HG03342 (cell line): Measurements from ENCODE around the gene NECAP2.
"Not testable (repeated sequence)": the region's sequence is repeated elsewhere in the genome, so short reads cannot be mapped to it uniquely, and the experiment has no call there.

Experiments
- ATAC-seq: cut with Tn5 transposase; IDR thresholded peaks from one replicate; pipeline ENCODE4 v1.9.1; 2021; ENCODE audit warnings: mild to moderate bottlenecking, moderate library complexity; ENCODE audit not compliant: unreplicated experiment

NECAP2 gene

GRCh38 chr1:16456151-16456550 lies 15.6 kb downstream of the NECAP2 start:
- not testable (repeated sequence) for ATAC-seq

GRCh38 chr1:16458831-16459230 lies 18.3 kb downstream of the NECAP2 start:
- no peak for ATAC-seq

GRCh38 chr1:16459352-16459925 lies 18.9 kb downstream of the NECAP2 start:
- no peak for ATAC-seq

- ATAC-seq: no peak
Observed at GRCh38 chr1:16461681-16462080, 21.2 kb downstream of the NECAP2 start.

GRCh38 chr1:16462773-16463330 lies 22.3 kb downstream of the NECAP2 start:
- ATAC-seq: no peak

- no peak for ATAC-seq
Observed at GRCh38 chr1:16464917-16465625, 24.5 kb downstream of the NECAP2 start.

GRCh38 chr1:16468558-16468957 lies 28.0 kb downstream of the NECAP2 start:
- ATAC-seq: no peak

- no peak for ATAC-seq
Observed at GRCh38 chr1:16474166-16474800, 33.8 kb downstream of the NECAP2 start.

- not testable (repeated sequence) for ATAC-seq
Observed at GRCh38 chr1:16474891-16475290, 34.4 kb downstream of the NECAP2 start.

GRCh38 chr1:16475771-16476770 lies 35.5 kb downstream of the NECAP2 start:
- ATAC-seq: not testable (repeated sequence)

GRCh38 chr1:16478091-16478490 lies 37.6 kb downstream of the NECAP2 start:
- no peak for ATAC-seq

GRCh38 chr1:16483146-16483545 lies 42.6 kb downstream of the NECAP2 start:
- ATAC-seq: not testable (repeated sequence)

GRCh38 chr1:16483639-16484500 lies 43.3 kb downstream of the NECAP2 start:
- ATAC-seq: not testable (repeated sequence)

- ATAC-seq: no peak
Observed at GRCh38 chr1:16484501-16484835, 43.9 kb downstream of the NECAP2 start.

- ATAC-seq: no peak
Observed at GRCh38 chr1:16484931-16485330, 44.4 kb downstream of the NECAP2 start.

GRCh38 chr1:16486316-16486715 lies 45.8 kb downstream of the NECAP2 start:
- not testable (repeated sequence) for ATAC-seq

- ATAC-seq: not testable (repeated sequence)
Observed at GRCh38 chr1:16487011-16487410, 46.5 kb downstream of the NECAP2 start.

- ATAC-seq: not testable (repeated sequence)
Observed at GRCh38 chr1:16489195-16489880, 48.8 kb downstream of the NECAP2 start.

GRCh38 chr1:16491056-16491675 lies 50.6 kb downstream of the NECAP2 start:
- no peak for ATAC-seq
